Measurements from ENCODE around the gene FOXN3. TPM values are rescaled to one million over a fixed set of nuclear protein-coding genes. Genes with fewer than 3 reads are reported as not detected.
A peak's percentile ranks its signal among the peaks of the same experiment; 100 is the strongest.

Gene FOXN3
- total RNA-seq, 4 donors from 2014 or later = 99.6 to 172 (median 103) TPM

GRCh38 chr14:89188492-89188891 lies 228.5 kb downstream of the FOXN3 start:
- intact Hi-C loops (cut with DNase I; ENCODE audit: low total_unique reads) = loop anchor here (5.0 to 10.0 kb wide), 2 partner anchors 426 to 1399 kb away; no protein-coding TSS in a partner anchor

DNA sequence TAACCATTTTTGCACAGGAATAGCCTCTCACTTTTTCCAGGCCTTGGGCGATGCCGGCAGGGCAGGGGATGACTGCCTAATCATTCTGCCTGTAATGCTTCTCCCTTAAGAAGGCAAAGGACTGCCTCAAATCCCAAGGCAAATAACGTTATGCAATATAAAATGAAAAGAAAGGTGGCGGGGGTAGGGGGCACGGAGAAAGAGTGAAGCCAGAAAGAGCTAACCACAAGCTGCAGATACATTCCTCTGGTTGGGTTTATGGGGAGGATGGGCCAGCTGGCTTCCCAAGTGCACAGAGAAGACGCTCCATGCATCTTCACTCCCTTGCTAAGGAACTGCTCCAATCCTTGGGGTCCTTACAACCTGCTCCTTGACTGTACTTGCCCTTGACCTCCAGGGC lies 229.5 kb downstream of the FOXN3 start:
- H3K4me3 ChIP-seq = no peak overlapping the region
- intact Hi-C loops (cut with DNase I; ENCODE audit: low total_unique reads) = loop anchor here (2.0 to 10.0 kb wide), 3 partner anchors 69 to 1400 kb away; no protein-coding TSS in a partner anchor
- H3K27me3 ChIP-seq = no peaks in the 10 kb centered on the region
- H3K36me3 ChIP-seq = no peaks in the 10 kb centered on the region
- in situ Hi-C loops (cut with MboI; ENCODE audit: low sequenced_read_pairs in 4 of 4) = loop anchor here in 1 of 4 donors (10.0 kb wide), 1 partner anchor 227 kb away; the partner anchor contains the start of gene FOXN3
- H3K27ac ChIP-seq = peak overlapping the region; percentile 89 to 93 (median 92)
- no peak for ATAC-seq
- TF ChIP-seq POLR2A (IDR thresholded peaks at IDR 0.05) (no peak), CTCF (IDR thresholded peaks at IDR 0.05 in 4 of 5, conservative IDR thresholded peaks at IDR 0.05 in 1 of 5) (no peak)
- peaks cover 51 to 54% of the 10 kb centered on the region in 2 donors for H3K4me1 ChIP-seq
- DNase-seq = no peak
- H3K9me3 ChIP-seq = no peaks in the 10 kb centered on the region

More at GRCh38 chr14:89188492-89188891, 228.5 kb downstream of the FOXN3 start:
- no peak for ATAC-seq
- no peaks in the 10 kb centered on the region for H3K36me3 ChIP-seq
- no peaks in the 10 kb centered on the region for H3K27me3 ChIP-seq
- H3K4me3 ChIP-seq = no peak overlapping the region
- in situ Hi-C loops (cut with MboI; ENCODE audit: low sequenced_read_pairs in 4 of 4) = loop anchor here in 1 of 4 donors (10.0 kb wide), 1 partner anchor 226 kb away; the partner anchor contains the start of gene FOXN3
- peaks cover 48 to 54% of the 10 kb centered on the region in 2 donors for H3K4me1 ChIP-seq
- DNase-seq = no peak
- H3K27ac ChIP-seq = peak overlapping the region; percentile 89 to 93 (median 92)
- no peaks in the 10 kb centered on the region for H3K9me3 ChIP-seq
- TF ChIP-seq POLR2A (IDR thresholded peaks at IDR 0.05) (no peak), CTCF (IDR thresholded peaks at IDR 0.05 in 4 of 5, conservative IDR thresholded peaks at IDR 0.05 in 1 of 5) (no peak)

GRCh38 chr14:89186856-89187376 lies 230.1 kb downstream of the FOXN3 start:
- H3K36me3 ChIP-seq = no peaks in the 10 kb centered on the region
- ATAC-seq (peak; percentile 37 to 41), DNase-seq (peak; percentile 44 to 68)
- H3K4me3 ChIP-seq = peak overlapping the region in 3 of 4 donors; percentile 30 to 36 (median 33)
- in situ Hi-C loops (cut with MboI; ENCODE audit: low sequenced_read_pairs in 4 of 4) (loop anchor here in 1 of 4 donors (10.0 kb wide), 1 partner anchor 228 kb away; the partner anchor contains the start of gene FOXN3), intact Hi-C loops (cut with DNase I; ENCODE audit: low total_unique reads) (loop anchor here (1.0 to 10.0 kb wide), 4 partner anchors 70 to 1400 kb away; no protein-coding TSS in a partner anchor)
- no peaks in the 10 kb centered on the region for H3K27me3 ChIP-seq
- H3K27ac ChIP-seq = peak overlapping the region; percentile 89 to 93 (median 92)
- H3K9me3 ChIP-seq = no peaks in the 10 kb centered on the region
- peak in 1 of 5 experiments; percentile 4 for TF ChIP-seq CTCF (IDR thresholded peaks at IDR 0.05 in 4 of 5, conservative IDR thresholded peaks at IDR 0.05 in 1 of 5)
- TF ChIP-seq POLR2A (IDR thresholded peaks at IDR 0.05) = no peak
- peaks cover 51 to 54% of the 10 kb centered on the region in 2 donors for H3K4me1 ChIP-seq

DNA sequence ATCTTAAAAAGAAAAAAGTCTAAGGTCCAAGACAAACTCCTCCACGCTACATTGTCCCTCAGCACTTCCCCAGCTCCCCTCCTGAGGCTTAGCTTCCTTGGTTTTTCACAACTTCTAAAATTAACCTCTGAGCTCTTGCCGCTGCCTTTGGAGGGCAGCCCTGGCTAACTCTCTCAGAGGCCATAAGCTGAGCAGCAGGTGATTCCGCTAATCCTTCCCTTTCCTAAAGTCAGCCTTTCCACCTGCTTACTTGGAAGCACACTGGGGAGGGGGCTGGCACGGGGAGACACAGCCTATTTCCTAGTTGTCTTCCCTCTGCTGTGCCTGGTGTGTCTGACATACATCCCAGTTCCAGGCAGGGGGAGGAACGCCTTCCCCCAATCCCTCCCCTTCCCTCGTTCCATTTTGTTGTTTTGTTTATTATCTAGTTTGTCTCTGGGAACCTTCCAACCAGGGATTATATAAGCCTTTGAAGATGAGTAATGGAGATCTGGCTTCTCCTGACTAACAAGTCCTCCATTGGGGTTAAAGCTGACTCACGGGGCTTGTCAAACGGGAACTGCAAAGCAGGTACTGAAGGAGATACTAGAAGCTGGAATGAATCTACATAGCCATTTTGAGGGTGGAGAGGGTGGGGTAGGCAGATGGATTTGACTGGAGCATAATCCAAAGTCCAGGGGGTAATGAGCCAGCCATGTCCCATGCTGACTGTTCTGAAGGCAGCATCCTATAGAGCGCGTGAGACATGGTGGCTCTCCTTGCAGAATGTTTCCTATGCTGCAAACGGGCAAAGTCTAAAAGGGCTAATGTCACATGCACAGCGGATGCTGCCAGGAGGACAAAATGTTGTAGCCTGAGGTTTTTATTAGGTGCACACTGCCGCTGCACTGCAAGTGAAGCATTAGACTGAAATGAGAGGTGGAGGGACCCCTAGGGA lies 230.8 kb downstream of the FOXN3 start:
- no peaks in the 10 kb centered on the region for H3K36me3 ChIP-seq
- TF ChIP-seq CTCF (IDR thresholded peaks at IDR 0.05 in 4 of 5, conservative IDR thresholded peaks at IDR 0.05 in 1 of 5) (no peak), POLR2A (IDR thresholded peaks at IDR 0.05) (peak in 1 of 2 donors; percentile 33)
- ATAC-seq (peak; percentile 78 to 84), DNase-seq (peak; percentile 72 to 80)
- in situ Hi-C loops (cut with MboI; ENCODE audit: low sequenced_read_pairs in 4 of 4) (loop anchor here in 1 of 4 donors (10.0 kb wide), 1 partner anchor 229 kb away; the partner anchor contains the start of gene FOXN3), intact Hi-C loops (cut with DNase I; ENCODE audit: low total_unique reads) (loop anchor here (1.0 to 10.0 kb wide), 5 partner anchors 43 to 1401 kb away; no protein-coding TSS in a partner anchor)
- no peaks in the 10 kb centered on the region for H3K27me3 ChIP-seq
- H3K4me1 ChIP-seq = peaks cover 51 to 54% of the 10 kb centered on the region in 2 donors
- H3K9me3 ChIP-seq = no peaks in the 10 kb centered on the region
- H3K27ac ChIP-seq = peak overlapping the region; percentile 89 to 93 (median 92)
- H3K4me3 ChIP-seq = peak overlapping the region in 3 of 4 donors; percentile 30 to 36 (median 33)

Data from gastrocnemius medialis (tissue), 4 donors.